AG04450 (cell line): ENCODE data around the gene GCNT4. TPM values are rescaled to one million over a fixed set of nuclear protein-coding genes. Genes with fewer than 3 reads are reported as not detected.

ENCODE experiments used
- CTCF ChIA-PET: fragments of 300-600, 350-600 bp; formaldehyde crosslinking; extraction: SDS; loops from one replicate; lab custom pipeline; 2022; ENCODE audit warnings: antibody characterized with exemption, inconsistent platforms; lab: Charles Lee
- POLR2A ChIA-PET: fragments of 350-600 bp; formaldehyde crosslinking; extraction: SDS; loops from one replicate; lab custom pipeline; 2021; ENCODE audit warnings: antibody characterized with exemption, inconsistent platforms; lab: Yijun Ruan, JAX
- DNase-seq: peaks from one replicate; pipeline ENCODE4 v3.0.0-alpha.2; 2011; ENCODE audit warnings: low read depth, low spot score
- H3K27ac ChIP-seq: one replicate; pipeline ENCODE4 v1.5.1; 2012; ENCODE audit warnings: low read depth, low read length, control low read depth
- H3K27me3 ChIP-seq: one replicate; pipeline ENCODE4 v1.6.0; 2012; ENCODE audit warnings: low read length; ENCODE audit not compliant: control insufficient read depth, insufficient read depth
- H3K4me3 ChIP-seq: 2 replicates; pipeline ENCODE4 v1.5.1; 2011; ENCODE audit warnings: mild to moderate bottlenecking, low read depth, low read length, control low read depth
- H3K9me3 ChIP-seq: 2 replicates; pipeline ENCODE4 v1.5.1; 2012; ENCODE audit warnings: low read length; ENCODE audit not compliant: control insufficient read depth, insufficient read depth
- CTCF ChIP-seq: IDR thresholded peaks from 2 replicates; pipeline ENCODE4 v1.5.1; 2011; ENCODE audit warnings: low read depth, low read length, control low read depth, inconsistent platforms
- polyA plus RNA-seq: library from polyadenylated mRNA; depleted of rRNA; stranded (reverse); fragments of >200 nt; gene quantifications from 2 replicates; pipeline ENCODE4 v1.2.3, GENCODE V29; 2011

The GCNT4 gene
- polyA plus RNA-seq, 1 experiment, result 0.77 TPM

DNA sequence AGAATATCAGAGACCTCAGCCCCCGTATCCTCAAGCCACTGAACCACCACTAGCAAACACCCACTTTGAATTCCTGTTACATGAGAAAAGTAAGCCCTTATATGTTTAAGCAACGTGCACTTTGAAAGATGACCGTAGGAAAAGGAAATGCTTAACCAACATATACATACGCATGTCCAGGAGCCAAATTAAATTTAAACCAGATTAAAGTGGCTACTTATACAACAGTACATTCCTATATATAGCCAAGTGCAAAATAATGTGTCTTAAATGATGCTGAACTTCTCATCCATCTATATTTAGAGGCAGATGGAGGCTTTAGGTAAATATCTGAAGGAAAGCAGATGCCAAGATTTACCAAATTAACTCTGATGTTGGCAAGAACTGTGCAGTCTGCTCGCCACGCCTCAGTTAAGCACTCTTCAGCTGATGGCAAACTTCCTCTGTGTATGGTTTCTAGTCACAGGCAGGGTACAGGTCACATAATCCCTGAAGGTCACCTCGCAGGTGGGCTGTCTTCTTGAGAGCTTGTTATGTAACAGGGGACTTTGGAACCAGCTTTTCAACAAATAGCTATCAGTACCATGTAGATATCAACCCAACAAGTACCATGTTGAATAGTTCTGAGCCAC, 8.6 kb downstream of the GCNT4 start:
- H3K27ac ChIP-seq, result no peak overlapping the region
- no peaks in the 10 kb centered on the region for H3K27me3 ChIP-seq
- ChIA-PET POLR2A (no interaction called here), CTCF (no interaction called here)
- no peak overlapping the region for H3K4me3 ChIP-seq
- H3K9me3 ChIP-seq, result no peaks in the 10 kb centered on the region
- no peak for TF ChIP-seq CTCF
- DNase-seq, result no peak

GRCh38 chr5:75042522-75042921, 9.8 kb downstream of the GCNT4 start:
- Histone ChIP-seq H3K27ac (no peak overlapping the region), H3K27me3 (no peaks in the 10 kb centered on the region), H3K4me3 (no peak overlapping the region), H3K9me3 (no peaks in the 10 kb centered on the region)
- POLR2A ChIA-PET, result no interaction called here
- CTCF ChIA-PET, result interaction anchor here (2.5 kb wide), 1 partner anchor 8 kb away, joined by 18 read pairs; no protein-coding TSS in a partner anchor
- DNase-seq, result no peak
- no peak for TF ChIP-seq CTCF

DNA sequence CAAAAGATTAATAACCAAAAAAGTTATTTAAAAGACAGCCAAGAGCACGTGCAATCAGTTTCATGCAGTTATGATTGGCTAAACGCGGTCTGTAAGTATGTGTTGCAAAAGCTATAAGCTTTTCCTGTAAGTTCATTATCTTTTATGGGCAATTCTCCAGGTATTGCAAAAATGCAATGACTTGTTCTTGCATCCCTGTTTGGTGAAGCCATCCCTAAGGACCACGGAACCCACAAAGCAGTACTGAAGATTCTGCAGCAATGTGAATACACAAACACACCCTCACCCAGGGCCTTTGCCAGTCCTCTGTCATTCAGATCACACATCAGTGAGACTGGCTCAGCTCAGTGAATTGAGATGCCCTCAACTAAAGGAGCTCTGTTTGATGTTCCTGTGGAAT, 11.4 kb downstream of the GCNT4 start:
- TF ChIP-seq CTCF, result no peak
- Histone ChIP-seq H3K27ac (no peak overlapping the region), H3K4me3 (no peak overlapping the region), H3K27me3 (no peaks in the 10 kb centered on the region), H3K9me3 (no peaks in the 10 kb centered on the region)
- ChIA-PET POLR2A (no interaction called here), CTCF (interaction anchor here (2.5 kb wide), 1 partner anchor 9 kb away, joined by 18 read pairs; no protein-coding TSS in a partner anchor)
- no peak for DNase-seq

DNA sequence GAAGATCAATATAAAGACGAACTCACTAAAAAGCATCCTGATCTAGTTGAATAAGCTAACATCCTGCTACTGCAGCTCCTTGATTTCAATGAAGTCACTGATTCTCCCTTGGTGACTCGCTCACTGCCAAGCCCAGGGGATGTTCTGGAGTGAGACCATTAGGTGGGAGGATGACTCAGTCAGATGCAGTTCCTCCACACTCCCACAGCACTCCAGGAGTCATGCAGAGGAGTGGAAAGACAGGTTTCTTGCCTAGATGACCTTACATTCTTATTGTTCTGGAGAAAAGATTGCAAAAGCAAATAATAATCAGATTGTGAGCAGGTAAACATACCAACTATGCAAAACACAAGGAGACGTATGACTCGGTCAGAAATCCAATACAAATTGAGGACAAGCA, 15.3 kb downstream of the GCNT4 start:
- Histone ChIP-seq H3K27ac (no peak overlapping the region), H3K9me3 (no peaks in the 10 kb centered on the region), H3K4me3 (no peak overlapping the region), H3K27me3 (peaks cover 1% of the 10 kb centered on the region)
- CTCF ChIA-PET, result interaction anchor here (2.9 kb wide), 1 partner anchor 13 kb away, joined by 15 read pairs; no protein-coding TSS in a partner anchor
- POLR2A ChIA-PET, result no interaction called here
- peak; percentile 51 for DNase-seq
- TF ChIP-seq CTCF, result no peak

DNA sequence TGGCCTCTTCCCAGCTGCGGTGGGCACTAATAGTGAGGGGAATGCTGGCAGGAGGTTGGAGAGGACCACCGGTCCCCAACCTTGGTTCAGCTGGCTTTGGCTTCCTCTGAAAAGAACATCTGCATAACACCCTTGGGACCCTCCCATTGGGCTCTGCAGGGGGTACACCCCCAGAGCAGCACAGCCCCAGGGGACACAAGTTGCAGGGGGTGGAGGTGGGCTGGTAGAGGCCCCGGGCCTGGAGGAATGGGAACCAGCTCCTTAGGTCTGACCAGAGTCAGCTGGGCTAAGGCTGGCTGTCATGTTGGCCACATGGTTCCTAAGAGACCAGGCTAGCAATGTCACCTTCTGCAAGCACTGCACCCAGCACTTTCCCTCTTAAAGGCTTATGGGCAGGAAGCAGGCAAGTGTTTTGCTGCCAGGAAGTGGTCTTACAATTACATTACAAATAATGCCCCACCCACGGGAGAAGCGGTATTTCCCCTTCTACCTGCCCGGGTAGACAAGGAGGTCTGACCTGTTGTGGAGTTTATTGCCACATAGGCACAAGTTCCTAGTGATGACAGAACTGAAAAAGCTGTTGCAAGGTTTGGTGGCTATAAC, 18.1 kb downstream of the GCNT4 start:
- POLR2A ChIA-PET, result no interaction called here
- no peaks in the 10 kb centered on the region for H3K9me3 ChIP-seq
- no peak for TF ChIP-seq CTCF
- DNase-seq, result no peak
- peaks cover 3% of the 10 kb centered on the region for H3K27me3 ChIP-seq
- CTCF ChIA-PET, result interaction anchor here (0.7 kb wide), 1 partner anchor 25 kb away, joined by 4 read pairs; no protein-coding TSS in a partner anchor
- H3K27ac ChIP-seq, result no peak overlapping the region
- no peak overlapping the region for H3K4me3 ChIP-seq
